ENCODE data around the gene RND3.

DNA sequence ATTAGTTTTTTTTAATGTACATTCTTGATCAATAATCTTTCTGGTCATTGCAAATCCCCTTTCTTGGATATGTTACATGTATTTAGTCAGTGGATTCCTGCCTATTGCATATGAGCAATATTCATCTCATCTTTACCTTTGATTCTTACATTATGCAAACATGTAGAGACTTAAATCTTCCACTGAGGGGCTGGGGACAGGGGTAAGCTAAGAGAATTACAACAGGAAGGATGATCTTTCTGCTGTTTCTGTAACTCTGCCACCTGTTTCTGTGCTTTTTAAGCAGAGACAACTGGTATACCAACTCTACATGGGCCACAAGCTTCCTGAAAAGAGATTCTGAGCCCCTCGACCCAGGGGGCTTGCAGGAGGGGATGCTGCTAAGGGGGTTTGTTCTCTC lies 68.6 kb downstream of the RND3 start:
- TF ChIP-seq CTCF (conservative IDR thresholded peaks at IDR 0.05 in 1 of 2, IDR thresholded peaks at IDR 0.05 in 1 of 2; ENCODE audit: extremely low read depth in 1 of 2, insufficient read depth in 1 of 2, low read depth in 1 of 2, low read length in 2 of 2) (no peak), EZH2 (IDR thresholded peaks at IDR 0.05; ENCODE audit: borderline replicate concordance, low read length) (no peak)
